K562 (cell line): ENCODE results near the gene WDR93. TPM values are rescaled to one million over a fixed set of nuclear protein-coding genes. Genes with fewer than 3 reads are reported as not detected.
A peak's percentile ranks its signal among the peaks of the same experiment; 100 is the strongest.

Experiments
- CBX2 ChIP-seq: fragments of 200-600 bp; sonication (generic); IDR thresholded peaks from one replicate; pipeline ENCODE4 v1.6.1; 2012; ENCODE audit warnings: mild to moderate bottlenecking, low read length, inconsistent platforms; ENCODE audit not compliant: insufficient read depth, poor library complexity, severe bottlenecking
- CXXC5 ChIP-seq: fragments of 250-450 bp; sonication (Bioruptor Pico); IDR thresholded peaks from 2 replicates; pipeline ENCODE4 v1.8.0; 2022; ENCODE audit warnings: inconsistent platforms, mild to moderate bottlenecking, moderate library complexity
- FOXJ3 ChIP-seq: sonication (generic); formaldehyde crosslinking; IDR thresholded peaks from 2 replicates; pipeline ENCODE4 v1.4.0; 2020; ENCODE audit warnings: mild to moderate bottlenecking, missing genetic modification reagents
- ILF3 ChIP-seq: fragments of 450-650 bp; IDR thresholded peaks from 2 replicates; pipeline ENCODE4 v1.6.1; 2018; ENCODE audit warnings: antibody characterized with exemption, mild to moderate bottlenecking, moderate library complexity, borderline replicate concordance
- NCOA2 ChIP-seq, 2 experiments: fragments of 450-650 bp; IDR thresholded peaks; 2 replicates each; pipeline ENCODE4 v1.6.1; 2018; ENCODE audit warnings: mild to moderate bottlenecking in 2 of 2, moderate library complexity in 1 of 2; ENCODE audit not compliant: partially characterized antibody in 2 of 2
- RBM39 ChIP-seq: fragments of 200-400 bp; formaldehyde crosslinking; optimal IDR thresholded peaks from 2 replicates; pipeline ENCODE3; 2018; ENCODE audit warnings: low read depth, low read length
- SMAD3 ChIP-seq: fragments of 450-650 bp; formaldehyde crosslinking; conservative IDR thresholded peaks from 2 replicates; pipeline ENCODE4 v1.4.0; 2020; ENCODE audit warnings: mild to moderate bottlenecking
- SNIP1 ChIP-seq: fragments of 450-650 bp; IDR thresholded peaks from 2 replicates; pipeline ENCODE4 v1.7.1; 2017; ENCODE audit warnings: low read depth, mild to moderate bottlenecking
- STAT5B ChIP-seq: fragments of 250-450 bp; sonication (Bioruptor Pico); IDR thresholded peaks from 2 replicates; pipeline ENCODE4 v1.8.0; 2021; ENCODE audit warnings: mild to moderate bottlenecking, inconsistent platforms
- ZNF311 ChIP-seq: fragments of 250-450 bp; sonication (Bioruptor Pico); IDR thresholded peaks from 2 replicates; pipeline ENCODE4 v1.4.0; 2020; ENCODE audit warnings: mild to moderate bottlenecking, moderate library complexity
- ZNF431 ChIP-seq: sonication (generic); formaldehyde crosslinking; IDR thresholded peaks from 2 replicates; pipeline ENCODE4 v1.8.0; 2022; ENCODE audit warnings: mild to moderate bottlenecking, missing genetic modification reagents
- polyA plus RNA-seq, 8 experiments: library from polyadenylated mRNA; depleted of rRNA in 4 of 8; stranded (reverse) in 5 of 8; unstranded in 3 of 8; fragments of >200 nt; fragmentation: Nextera tagmentation in 2 of 8; fragmentation: Illumina TruSeq in 1 of 8; extraction: Ambion mirVana in 2 of 8; extraction: Trizol in 1 of 8; gene quantifications; 2 replicates each; pipeline versions ENCODE4 v1.2.1 to v1.2.3, GENCODE V29; 2011 to 2014; ENCODE audit warnings: inconsistent platforms in 1 of 8, missing spikeins in 1 of 8
- total RNA-seq, 7 experiments: library from RNA; depleted of rRNA in 6 of 7; stranded (reverse); fragments of >200 nt in 6 of 7; fragmentation: Illumina TruSeq in 2 of 7; extraction: Trizol in 2 of 7; gene quantifications; 2 replicates each; pipeline versions ENCODE4 v1.2.1 to v1.2.3, GENCODE V29; 2011 to 2021; ENCODE audit warnings: low replicate concordance in 1 of 7
- TF ChIP-seq, protein P1 (sequence below): fragments of 250-450 bp; sonication (Bioruptor Pico); IDR thresholded peaks from 2 replicates; pipeline ENCODE4 v1.5.0; 2022; ENCODE audit warnings: mild to moderate bottlenecking
- TF ChIP-seq, protein P2 (sequence below): conservative IDR thresholded peaks from 2 replicates; pipeline ENCODE4 v1.6.1; 2011; ENCODE audit warnings: low read depth, mild to moderate bottlenecking, low read length; ENCODE audit not compliant: control insufficient read depth
- TF ChIP-seq, protein P3 (sequence below): fragments of 450-650 bp; IDR thresholded peaks from 2 replicates; pipeline ENCODE4 v1.6.1; 2018; ENCODE audit warnings: mild to moderate bottlenecking, low read depth; ENCODE audit not compliant: partially characterized antibody
- TF ChIP-seq, protein P4 (sequence below): sonication (generic); formaldehyde crosslinking; IDR thresholded peaks from 2 replicates; pipeline ENCODE4 v1.8.0; 2022; ENCODE audit warnings: mild to moderate bottlenecking, missing genetic modification reagents
- TF ChIP-seq, protein P5 (sequence below): fragments of 250-450 bp; sonication (Bioruptor Pico); IDR thresholded peaks from 2 replicates; pipeline ENCODE4 v1.5.0; 2020; ENCODE audit warnings: mild to moderate bottlenecking

WDR93 gene
- total and polyA plus RNA-seq, 9 of the 15 experiments (the other 6 are each of a cell fraction or from before 2014, with no cell fraction given): not detected

DNA sequence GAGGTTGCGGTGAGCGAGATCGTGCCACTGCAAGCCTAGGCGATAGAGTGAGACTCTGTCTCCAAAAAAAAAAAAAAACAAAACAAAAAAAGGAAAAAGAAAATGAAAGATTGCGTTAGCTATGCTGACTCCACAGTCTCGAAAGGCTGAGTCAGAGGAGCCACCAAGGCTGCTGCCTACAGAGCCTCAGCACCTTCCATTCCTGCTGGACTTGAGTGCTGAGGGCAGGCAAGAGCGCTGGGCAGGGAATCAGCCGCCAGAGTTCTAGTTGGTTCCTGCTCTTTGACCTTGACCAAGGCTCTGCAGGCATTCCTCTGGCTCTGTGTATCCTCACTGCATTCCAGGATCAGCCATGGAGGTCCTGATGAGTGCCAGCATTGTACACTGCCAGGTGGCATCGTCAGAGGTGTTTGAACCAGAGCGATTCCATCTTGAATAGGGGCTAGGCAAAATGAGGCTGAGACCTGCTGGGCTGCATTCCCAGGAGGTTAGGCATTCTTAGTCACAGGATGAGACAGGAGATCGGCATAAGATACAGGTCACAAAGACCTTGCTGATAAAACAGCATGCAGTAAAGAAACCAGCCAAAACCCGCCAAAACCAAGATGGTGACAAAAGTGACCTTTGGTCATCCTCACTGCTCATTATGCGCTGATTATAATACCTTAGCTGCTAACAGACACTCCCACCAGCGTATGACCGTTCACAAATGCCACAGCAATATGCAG lies 91.4 kb downstream of the WDR93 start (continued):
- TF ChIP-seq, protein P1, sequence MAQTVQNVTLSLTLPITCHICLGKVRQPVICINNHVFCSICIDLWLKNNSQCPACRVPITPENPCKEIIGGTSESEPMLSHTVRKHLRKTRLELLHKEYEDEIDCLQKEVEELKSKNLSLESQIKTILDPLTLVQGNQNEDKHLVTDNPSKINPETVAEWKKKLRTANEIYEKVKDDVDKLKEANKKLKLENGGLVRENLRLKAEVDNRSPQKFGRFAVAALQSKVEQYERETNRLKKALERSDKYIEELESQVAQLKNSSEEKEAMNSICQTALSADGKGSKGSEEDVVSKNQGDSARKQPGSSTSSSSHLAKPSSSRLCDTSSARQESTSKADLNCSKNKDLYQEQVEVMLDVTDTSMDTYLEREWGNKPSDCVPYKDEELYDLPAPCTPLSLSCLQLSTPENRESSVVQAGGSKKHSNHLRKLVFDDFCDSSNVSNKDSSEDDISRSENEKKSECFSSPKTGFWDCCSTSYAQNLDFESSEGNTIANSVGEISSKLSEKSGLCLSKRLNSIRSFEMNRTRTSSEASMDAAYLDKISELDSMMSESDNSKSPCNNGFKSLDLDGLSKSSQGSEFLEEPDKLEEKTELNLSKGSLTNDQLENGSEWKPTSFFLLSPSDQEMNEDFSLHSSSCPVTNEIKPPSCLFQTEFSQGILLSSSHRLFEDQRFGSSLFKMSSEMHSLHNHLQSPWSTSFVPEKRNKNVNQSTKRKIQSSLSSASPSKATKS (CRISPR knock-in tag): peak; percentile 96
- TF ChIP-seq, protein P2, sequence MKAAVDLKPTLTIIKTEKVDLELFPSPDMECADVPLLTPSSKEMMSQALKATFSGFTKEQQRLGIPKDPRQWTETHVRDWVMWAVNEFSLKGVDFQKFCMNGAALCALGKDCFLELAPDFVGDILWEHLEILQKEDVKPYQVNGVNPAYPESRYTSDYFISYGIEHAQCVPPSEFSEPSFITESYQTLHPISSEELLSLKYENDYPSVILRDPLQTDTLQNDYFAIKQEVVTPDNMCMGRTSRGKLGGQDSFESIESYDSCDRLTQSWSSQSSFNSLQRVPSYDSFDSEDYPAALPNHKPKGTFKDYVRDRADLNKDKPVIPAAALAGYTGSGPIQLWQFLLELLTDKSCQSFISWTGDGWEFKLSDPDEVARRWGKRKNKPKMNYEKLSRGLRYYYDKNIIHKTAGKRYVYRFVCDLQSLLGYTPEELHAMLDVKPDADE: no peak
- TF ChIP-seq NCOA2 (IDR thresholded peaks at IDR 0.05; ENCODE audit: partially characterized antibody in 2 of 2) (no peak), ILF3 (no peak), ZNF311 (peak; percentile 99), CXXC5 (CRISPR knock-in tag) (peak; percentile 88), STAT5B (peak; percentile 84), FOXJ3 (CRISPR knock-in tag) (no peak), CBX2 (no peak), ZNF431 (CRISPR knock-in tag) (no peak), RBM39 (no peak), SMAD3 (peak; percentile 99), SNIP1 (no peak)
- TF ChIP-seq, protein P3, sequence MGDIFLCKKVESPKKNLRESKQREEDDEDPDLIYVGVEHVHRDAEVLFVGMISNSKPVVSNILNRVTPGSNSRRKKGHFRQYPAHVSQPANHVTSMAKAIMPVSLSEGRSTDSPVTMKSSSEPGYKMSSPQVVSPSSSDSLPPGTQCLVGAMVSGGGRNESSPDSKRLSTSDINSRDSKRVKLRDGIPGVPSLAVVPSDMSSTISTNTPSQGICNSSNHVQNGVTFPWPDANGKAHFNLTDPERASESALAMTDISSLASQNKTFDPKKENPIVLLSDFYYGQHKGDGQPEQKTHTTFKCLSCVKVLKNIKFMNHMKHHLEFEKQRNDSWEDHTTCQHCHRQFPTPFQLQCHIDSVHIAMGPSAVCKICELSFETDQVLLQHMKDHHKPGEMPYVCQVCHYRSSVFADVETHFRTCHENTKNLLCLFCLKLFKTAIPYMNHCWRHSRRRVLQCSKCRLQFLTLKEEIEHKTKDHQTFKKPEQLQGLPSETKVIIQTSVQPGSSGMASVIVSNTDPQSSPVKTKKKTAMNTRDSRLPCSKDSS: no peak
- TF ChIP-seq, protein P4, sequence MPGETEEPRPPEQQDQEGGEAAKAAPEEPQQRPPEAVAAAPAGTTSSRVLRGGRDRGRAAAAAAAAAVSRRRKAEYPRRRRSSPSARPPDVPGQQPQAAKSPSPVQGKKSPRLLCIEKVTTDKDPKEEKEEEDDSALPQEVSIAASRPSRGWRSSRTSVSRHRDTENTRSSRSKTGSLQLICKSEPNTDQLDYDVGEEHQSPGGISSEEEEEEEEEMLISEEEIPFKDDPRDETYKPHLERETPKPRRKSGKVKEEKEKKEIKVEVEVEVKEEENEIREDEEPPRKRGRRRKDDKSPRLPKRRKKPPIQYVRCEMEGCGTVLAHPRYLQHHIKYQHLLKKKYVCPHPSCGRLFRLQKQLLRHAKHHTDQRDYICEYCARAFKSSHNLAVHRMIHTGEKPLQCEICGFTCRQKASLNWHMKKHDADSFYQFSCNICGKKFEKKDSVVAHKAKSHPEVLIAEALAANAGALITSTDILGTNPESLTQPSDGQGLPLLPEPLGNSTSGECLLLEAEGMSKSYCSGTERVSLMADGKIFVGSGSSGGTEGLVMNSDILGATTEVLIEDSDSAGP (CRISPR knock-in tag): no peak
- TF ChIP-seq, protein P5, sequence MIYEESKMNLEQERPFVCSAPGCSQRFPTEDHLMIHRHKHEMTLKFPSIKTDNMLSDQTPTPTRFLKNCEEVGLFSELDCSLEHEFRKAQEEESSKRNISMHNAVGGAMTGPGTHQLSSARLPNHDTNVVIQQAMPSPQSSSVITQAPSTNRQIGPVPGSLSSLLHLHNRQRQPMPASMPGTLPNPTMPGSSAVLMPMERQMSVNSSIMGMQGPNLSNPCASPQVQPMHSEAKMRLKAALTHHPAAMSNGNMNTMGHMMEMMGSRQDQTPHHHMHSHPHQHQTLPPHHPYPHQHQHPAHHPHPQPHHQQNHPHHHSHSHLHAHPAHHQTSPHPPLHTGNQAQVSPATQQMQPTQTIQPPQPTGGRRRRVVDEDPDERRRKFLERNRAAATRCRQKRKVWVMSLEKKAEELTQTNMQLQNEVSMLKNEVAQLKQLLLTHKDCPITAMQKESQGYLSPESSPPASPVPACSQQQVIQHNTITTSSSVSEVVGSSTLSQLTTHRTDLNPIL (CRISPR knock-in tag): peak; percentile 91
